Measurements from ENCODE around the gene TMEM120B.

DNA sequence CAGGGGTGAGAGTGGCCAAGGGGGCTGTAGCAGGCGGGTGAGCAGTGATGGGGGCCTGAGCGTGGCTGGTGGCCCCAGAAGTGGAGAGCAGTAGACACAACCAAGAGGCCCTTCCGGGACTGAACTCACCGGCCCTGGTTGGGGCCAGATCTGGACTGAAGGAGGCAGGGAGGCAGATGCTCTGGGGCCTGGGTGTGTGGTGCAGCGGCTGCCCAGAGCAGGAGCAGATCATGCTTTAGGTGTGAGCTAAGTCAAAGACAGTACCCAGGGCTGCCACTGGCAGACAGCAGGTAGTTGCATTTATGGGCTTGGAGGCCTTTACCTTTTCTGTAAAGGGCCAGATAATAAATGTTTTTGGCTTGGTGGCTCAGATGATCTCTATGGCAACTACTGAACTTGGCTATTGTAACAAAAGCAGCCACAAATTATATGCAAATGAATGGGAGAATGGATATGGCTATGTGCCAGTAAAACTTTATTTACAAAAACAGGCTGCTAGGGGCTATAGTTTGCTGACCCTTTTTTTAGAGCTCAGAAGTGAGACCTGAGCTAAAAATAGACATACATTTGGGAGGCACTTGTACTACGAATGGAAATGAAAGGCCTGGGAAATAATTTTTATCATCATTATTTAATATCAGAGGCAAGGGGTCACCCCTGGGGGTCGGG, 116.8 kb downstream of the TMEM120B start:
- TF ChIP-seq, protein P1, sequence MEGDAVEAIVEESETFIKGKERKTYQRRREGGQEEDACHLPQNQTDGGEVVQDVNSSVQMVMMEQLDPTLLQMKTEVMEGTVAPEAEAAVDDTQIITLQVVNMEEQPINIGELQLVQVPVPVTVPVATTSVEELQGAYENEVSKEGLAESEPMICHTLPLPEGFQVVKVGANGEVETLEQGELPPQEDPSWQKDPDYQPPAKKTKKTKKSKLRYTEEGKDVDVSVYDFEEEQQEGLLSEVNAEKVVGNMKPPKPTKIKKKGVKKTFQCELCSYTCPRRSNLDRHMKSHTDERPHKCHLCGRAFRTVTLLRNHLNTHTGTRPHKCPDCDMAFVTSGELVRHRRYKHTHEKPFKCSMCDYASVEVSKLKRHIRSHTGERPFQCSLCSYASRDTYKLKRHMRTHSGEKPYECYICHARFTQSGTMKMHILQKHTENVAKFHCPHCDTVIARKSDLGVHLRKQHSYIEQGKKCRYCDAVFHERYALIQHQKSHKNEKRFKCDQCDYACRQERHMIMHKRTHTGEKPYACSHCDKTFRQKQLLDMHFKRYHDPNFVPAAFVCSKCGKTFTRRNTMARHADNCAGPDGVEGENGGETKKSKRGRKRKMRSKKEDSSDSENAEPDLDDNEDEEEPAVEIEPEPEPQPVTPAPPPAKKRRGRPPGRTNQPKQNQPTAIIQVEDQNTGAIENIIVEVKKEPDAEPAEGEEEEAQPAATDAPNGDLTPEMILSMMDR (conservative IDR thresholded peaks at IDR 0.05; ENCODE audit: low read depth, low read length) = no peak
- no peak for TF ChIP-seq EZH2 (IDR thresholded peaks at IDR 0.05; ENCODE audit: borderline replicate concordance, low read depth, low read length, poor library complexity, severe bottlenecking)

Data from A673 (cell line).